GM18517 (cell line): ENCODE data around the gene BCO2.

Source experiments
- ATAC-seq: cut with Tn5 transposase; IDR thresholded peaks from one replicate; pipeline ENCODE4 v1.9.1; 2021; ENCODE audit warnings: mild to moderate bottlenecking, moderate library complexity; ENCODE audit not compliant: unreplicated experiment

The BCO2 gene

DNA sequence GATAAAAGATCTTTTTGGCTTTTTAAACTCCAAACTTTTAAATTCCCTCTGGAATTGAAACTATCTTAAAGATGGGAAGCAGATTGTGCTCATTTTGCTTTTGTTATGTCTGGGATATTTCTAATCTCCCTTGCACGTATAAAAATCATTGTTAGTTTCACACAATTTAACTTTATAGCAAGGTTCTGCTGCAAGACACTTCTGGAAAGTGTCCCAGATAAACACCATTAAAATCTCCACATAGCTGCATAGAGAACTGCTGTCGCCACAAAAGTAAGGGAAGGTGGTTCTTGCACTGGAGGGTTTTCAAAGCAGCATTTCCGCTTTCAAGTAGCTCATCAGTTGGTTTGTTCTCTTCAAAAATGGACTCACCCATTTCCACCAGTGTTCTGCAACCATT is 62.7 kb downstream of the BCO2 start:
- ATAC-seq = no peak

DNA sequence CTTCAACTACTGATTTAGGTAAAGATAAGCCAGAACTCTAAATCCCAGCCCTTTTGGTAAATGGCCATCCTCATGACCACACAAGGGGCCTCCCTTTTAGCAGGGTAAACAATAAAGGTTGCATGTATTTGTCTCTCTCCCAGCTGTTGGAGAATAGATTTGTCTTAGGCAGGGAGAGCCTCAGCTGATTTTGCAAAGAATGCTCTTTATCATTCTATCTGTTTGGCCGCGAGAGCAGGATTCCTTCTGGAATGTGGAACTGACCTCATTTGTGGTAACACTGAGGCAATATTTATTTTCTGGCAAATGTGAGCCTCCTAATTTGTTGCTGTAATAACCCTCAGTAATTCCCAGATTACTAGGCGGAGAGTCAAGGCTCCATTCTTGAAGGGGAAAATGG is 66.2 kb downstream of the BCO2 start:
- ATAC-seq = no peak

DNA sequence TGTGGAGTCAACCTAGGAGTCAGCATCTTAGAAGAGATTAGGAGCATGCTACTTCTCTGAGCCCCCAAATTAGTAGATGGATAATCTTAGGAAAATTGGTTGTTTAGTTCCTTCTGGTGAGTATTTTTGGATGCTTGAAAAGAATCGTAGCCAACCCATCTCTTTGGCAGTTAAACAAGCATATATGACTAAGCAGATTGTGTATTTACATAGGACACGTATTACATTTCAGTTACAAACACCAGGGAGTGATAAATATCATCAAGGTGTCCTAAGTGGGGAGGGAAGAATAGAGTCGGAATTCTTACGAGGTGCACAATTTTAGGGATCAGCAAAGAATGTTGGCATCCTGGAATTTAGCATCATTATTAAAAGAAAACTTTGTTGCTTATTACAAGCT is 71.9 kb downstream of the BCO2 start:
- no peak for ATAC-seq

DNA sequence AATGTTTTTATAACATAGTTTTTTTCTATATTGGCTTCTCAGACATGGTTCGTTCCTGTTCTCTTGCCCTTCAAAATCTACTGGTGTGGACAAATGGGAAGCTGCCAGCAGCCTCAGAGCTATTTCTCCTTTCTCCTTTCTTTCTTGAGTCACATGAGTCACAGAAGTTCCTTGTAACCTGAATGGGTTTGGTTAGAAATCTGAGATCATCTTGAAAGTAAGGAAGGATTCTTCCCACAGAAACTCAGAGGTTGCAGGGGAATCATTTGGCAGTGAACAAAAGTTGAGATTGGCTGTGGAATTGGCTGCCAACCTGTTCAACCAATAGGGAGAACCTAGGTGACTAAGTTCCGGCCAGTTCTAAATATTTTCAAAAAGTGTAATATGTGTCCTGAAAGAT is 72.9 kb downstream of the BCO2 start:
- ATAC-seq = no peak

DNA sequence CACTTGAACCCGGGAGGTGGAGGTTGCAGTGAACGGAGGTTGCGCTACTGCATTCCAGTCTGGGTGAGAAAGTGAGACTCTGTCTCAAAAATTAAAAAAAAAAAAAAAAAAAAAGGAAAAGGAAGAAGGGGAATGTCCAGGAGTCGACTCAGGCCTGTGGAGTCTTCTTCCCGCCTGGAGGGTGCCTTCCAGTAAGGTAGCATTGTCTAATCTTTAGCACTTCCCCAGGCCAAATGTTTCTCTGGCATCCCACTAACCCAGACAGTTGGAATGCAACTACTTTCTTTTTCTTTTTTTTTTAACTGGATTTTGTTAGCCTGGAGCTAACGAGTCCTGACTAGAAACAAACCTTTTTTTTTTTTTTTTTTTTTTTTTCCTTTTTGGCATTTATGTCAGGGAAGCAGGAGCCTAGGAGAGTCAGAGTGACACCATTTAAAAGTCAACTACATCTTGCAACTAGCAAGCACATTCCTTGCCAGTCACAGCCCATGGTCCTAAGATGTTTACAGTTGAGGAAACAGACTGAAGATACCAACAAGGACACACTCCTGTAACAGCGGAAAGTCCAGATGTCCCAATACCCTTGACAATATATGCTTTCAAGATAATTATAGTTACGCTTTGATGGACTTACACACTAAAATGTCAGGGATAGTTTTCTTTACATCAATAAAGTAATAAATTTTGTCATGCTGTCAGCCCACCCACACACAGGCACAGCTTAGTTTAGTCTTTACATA is 74.7 kb downstream of the BCO2 start:
- no peak for ATAC-seq

DNA sequence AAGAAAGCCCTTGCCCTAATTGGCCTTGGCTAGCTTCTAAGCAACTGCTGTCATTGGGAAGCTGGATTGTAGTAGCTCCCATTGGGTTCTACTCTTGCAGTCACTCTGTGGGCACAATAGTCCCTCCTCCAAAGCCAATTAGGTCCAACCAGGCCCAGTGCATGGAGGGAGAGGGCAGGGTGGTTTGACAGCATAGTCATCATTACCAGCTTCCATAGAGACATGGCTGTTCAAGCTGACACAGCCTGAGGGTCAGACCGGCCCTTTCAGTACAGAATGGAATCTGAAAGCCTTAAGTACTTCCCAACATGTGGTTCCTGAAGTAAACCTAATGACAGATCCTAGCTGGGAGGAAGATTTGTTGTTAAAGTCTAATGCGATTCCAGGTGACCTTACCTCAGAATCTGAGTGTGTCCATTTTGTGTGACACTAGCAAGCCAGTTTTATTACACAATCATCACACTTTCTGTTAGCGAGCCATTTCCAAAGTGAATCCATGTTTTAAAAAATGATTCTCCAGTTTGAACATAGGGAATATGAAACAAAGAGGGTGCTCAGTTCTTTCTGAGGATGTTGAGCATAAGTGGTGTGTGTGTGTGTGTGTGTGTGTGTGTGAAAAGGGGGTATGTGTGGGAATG is 78.4 kb downstream of the BCO2 start:
- no peak for ATAC-seq

DNA sequence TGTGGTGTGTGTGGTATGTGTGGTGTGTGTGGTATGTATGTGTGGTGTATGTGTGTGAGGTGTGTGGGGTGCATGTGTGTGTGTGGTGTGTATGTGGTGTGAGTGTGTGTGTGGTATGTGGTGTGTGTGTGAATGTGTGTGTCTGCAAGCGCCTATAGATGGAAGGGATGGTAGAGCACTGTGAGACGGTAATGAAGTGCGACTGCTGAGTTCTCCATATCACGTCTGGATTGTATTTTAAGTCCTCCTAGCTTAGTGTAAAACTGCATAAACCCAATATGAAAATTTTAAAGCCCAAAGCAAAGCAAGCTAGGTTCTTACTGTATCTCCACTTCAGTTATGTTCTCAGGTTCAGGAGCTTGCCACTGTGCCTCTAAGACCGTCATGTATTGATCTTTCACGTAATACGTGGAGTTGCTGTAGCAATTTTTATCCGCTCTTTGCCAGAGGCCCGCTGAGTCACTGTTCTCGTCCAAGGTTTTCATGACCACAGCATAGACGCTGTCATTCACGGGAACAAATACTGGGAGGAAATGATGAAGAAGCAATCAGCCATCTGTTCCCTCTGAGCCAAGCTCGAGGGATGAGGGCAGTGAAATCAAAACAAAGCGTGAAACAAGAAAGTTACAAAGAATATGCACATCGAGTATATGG is 79.9 kb downstream of the BCO2 start:
- ATAC-seq = no peak

DNA sequence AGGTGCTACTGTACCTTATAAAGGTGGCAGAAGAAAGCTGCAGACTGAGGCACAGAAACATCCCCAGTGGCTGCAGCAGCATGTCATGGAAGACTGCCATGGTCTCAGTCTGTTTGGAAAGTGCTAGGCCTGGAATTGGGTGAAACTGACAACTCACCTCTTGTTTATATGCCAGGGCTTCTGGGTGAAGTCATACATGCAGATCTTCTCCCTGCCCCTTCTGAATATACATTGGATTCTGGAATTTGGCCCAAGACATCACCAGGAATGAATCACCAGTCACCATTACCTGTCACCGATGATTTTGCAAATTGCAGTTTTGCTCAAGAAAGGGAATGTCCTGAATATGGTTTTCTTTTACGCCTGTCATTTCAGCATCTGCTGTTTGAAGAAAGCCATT is 85.2 kb downstream of the BCO2 start, which contains the start of gene PLET1:
Gene PLET1, minus strand, starts transcription at position 371 of the 400 bp plus-strand sequence. Its CDS starts 271 bp downstream, at position 100.
- ATAC-seq = no peak

DNA sequence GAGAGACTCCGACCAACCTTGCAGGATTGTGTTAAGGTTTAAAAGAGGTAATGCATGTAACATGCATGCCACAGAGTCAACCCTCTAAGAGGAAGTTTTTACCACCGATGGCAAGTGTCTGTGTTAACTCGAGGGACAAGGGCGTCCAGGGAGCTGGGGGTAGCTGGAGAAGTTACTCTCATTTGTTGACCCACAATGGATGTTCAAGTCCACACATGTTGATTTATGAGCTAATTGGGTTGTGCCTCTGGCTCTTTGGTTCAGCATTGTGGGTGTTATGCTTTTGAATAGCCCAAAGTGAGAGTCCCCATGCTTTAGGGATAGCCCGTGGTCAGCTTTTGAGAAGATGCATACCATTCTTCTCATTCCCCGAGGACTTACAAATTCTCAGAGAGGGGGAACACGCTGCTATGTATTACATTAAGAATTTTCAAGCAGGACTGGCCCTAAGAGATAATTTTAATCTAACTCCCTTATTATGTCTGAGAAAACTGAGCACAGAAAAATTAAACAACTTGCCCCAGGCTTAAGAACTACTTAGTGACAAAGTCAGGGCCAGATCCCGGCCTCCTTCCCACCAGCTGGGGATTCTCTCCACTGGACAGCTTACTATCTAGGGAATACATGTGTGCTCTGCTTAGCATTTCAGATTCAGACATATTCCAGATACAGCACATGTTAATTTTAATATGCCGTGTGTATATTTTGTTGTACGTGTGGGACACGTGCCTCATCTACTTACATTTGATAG is 90.5 kb downstream of the BCO2 start:
- no peak for ATAC-seq

DNA sequence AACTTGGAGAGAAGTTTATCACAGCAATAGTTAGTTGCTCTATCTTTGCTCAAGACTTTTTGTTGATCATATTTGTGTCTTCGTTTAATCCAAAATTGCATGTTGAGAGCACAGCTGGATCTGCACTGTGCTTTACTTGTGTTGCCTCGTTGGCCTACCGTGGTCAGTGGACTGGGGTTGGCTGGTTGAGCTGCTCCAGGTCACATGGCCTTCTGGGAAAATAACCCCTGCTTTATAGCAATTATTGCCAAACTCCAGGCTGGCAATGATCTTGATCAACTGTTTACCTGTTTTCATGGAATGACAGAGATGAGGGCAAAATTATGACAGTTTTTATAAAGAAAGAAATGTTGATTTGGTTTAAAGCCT is 91.1 kb downstream of the BCO2 start:
- no peak for ATAC-seq

DNA sequence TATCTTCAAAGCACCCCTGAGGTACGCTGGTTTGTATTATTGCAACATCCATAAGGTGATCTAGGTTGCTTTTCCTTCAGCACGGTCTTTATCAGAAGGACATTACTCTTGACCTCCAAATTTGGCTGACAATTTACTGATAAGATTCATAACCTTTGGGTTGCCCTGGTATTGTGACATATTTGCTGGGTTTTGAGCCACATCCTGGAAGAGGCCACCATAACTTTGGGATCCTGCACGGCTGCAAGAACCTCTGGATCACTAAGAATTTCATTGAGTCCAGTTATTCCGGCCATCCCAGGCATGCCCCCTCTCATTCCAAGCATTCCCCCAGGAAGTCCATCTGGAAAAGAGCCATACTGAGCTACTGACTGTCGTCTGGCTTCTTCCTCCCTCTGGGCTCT is 91.9 kb downstream of the BCO2 start:
- ATAC-seq = no peak

DNA sequence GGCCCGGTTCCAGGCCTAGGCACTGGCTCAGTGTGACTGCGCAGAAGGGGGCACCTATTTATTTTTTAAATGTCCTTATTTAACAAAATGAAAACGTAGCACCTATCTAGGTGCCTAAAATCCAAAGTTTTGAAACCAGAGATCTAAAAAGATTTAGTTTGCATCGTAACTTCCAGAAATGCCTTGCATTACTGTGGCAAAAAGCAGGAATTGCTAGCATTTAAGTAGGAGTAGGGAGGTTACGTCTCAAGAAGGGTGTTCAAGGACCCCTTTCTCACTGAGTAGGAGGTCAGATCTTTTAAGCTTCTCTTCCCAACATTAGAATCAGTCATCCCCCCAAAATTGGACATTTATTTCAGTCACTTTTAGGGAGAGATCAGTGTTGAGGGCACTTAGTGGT is 93.1 kb downstream of the BCO2 start:
- no peak for ATAC-seq
